ENCODE measurements around the gene CDS2.

DNA sequence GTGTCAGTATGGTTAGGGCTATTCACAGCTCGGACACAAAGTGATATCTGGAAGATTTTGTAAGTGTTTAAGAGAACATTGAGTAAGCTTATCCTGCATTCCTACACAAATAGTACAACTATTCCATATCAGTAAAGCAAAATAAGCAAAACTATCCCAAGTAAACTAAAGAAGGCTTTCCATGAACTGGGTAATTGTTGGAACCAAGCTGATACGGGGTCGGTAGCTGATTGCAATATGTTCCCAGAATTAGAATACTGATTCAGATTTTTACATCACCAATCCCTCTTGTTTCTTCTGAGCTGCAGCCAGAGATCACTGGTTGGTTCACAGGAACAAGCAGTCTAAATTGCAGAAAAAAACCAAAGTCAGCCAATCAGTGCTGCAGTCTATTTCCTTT is 54.1 kb downstream of the CDS2 start:
- TF ChIP-seq TCF7L2 (IDR thresholded peaks at IDR 0.05; ENCODE audit: borderline replicate concordance, extremely low read depth, insufficient read depth, insufficient read length) = no peak
- no peak for TF ChIP-seq CTCF (IDR thresholded peaks at IDR 0.05 in 2 of 3, conservative IDR thresholded peaks at IDR 0.05 in 1 of 3; ENCODE audit: borderline replicate concordance in 1 of 3, insufficient read depth in 1 of 3, low read depth in 2 of 3, low read length in 2 of 3)
- TF ChIP-seq MAX (IDR thresholded peaks at IDR 0.05) = no peak
- TF ChIP-seq YY1 (IDR thresholded peaks at IDR 0.05; ENCODE audit: extremely low read depth, insufficient replicate concordance, low read depth, low read length) = no peak
- TF ChIP-seq EZH2 (IDR thresholded peaks at IDR 0.05) = no peak
- TF ChIP-seq POLR2A (IDR thresholded peaks at IDR 0.05; ENCODE audit: borderline replicate concordance, extremely low read depth, insufficient read depth, insufficient read length) = no peak
- TF ChIP-seq EZH2phosphoT487 (IDR thresholded peaks at IDR 0.05; ENCODE audit: borderline replicate concordance) = no peak
- TF ChIP-seq SP1 (IDR thresholded peaks at IDR 0.05; ENCODE audit: low read depth) = no peak
